Astrocyte (in vitro differentiated cells and primary cell): ENCODE results near the gene MUC13.

Experiments
- EZH2 ChIP-seq: IDR thresholded peaks from 2 replicates; pipeline ENCODE4 v1.6.1; 2012; ENCODE audit warnings: mild to moderate bottlenecking, low read length, inconsistent platforms; ENCODE audit not compliant: insufficient read depth
- TF ChIP-seq, protein P1 (sequence below): IDR thresholded peaks from 2 replicates; pipeline ENCODE4 v1.5.1; 2011; ENCODE audit warnings: low read depth, mild to moderate bottlenecking, inconsistent platforms, low read length, moderate library complexity; ENCODE audit not compliant: insufficient read depth

DNA sequence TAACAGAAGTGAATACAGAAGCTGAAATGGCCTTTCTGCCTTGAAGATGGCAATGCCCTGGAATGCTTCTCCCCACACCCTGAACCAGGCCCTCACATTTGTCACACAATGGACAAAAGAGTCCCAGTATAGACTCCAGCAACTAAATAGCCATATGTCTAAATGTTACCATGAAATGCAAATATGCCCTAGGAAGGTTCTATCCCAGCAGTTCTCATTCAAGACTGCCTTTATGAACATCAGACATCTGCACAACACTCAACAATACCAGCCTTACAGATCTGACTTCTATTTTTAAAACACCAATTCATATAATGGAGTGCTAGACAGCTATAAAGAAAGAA is 55.2 kb downstream of the MUC13 start:
- TF ChIP-seq, protein P1, sequence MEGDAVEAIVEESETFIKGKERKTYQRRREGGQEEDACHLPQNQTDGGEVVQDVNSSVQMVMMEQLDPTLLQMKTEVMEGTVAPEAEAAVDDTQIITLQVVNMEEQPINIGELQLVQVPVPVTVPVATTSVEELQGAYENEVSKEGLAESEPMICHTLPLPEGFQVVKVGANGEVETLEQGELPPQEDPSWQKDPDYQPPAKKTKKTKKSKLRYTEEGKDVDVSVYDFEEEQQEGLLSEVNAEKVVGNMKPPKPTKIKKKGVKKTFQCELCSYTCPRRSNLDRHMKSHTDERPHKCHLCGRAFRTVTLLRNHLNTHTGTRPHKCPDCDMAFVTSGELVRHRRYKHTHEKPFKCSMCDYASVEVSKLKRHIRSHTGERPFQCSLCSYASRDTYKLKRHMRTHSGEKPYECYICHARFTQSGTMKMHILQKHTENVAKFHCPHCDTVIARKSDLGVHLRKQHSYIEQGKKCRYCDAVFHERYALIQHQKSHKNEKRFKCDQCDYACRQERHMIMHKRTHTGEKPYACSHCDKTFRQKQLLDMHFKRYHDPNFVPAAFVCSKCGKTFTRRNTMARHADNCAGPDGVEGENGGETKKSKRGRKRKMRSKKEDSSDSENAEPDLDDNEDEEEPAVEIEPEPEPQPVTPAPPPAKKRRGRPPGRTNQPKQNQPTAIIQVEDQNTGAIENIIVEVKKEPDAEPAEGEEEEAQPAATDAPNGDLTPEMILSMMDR: no peak
- TF ChIP-seq EZH2: no peak
